Stomach (tissue), 9 donors: Measurements from ENCODE around the gene ANKRD31. TPM values are rescaled to one million over a fixed set of nuclear protein-coding genes. Genes with fewer than 3 reads are reported as not detected.
"Not testable (repeated sequence)": the region's sequence is repeated elsewhere in the genome, so short reads cannot be mapped to it uniquely, and the experiment has no call there.

Experiments
- DNase-seq, 2 donors: peaks; one replicate each; pipeline versions ENCODE4 v3.0.0 to v3.0.0-alpha.2; 2013 to 2019
- H3K27ac ChIP-seq, 5 donors: fragments of 200-600 bp in 4 of 5; sonication (generic) in 4 of 5; one replicate each; pipeline ENCODE4 v1.5.1; 2013 to 2019; ENCODE audit warnings: mild to moderate bottlenecking in 1 of 5, moderate library complexity in 1 of 5
- H3K27me3 ChIP-seq, 3 donors: fragments of 200-600 bp; sonication (generic); one replicate each; pipeline ENCODE4 v1.5.1; 2017 to 2019; ENCODE audit warnings: mixed run types in 1 of 3
- H3K36me3 ChIP-seq, 4 donors: fragments of 200-600 bp; sonication (generic); 1 replicate in 3 of 4; 2 replicates in 1 of 4; pipeline ENCODE4 v1.5.1; 2016 to 2019
- H3K4me1 ChIP-seq, 4 donors: fragments of 200-600 bp; sonication (generic); one replicate each; pipeline ENCODE4 v1.5.1; 2016 to 2019
- H3K4me3 ChIP-seq, 4 donors: fragments of 200-600 bp; sonication (generic) in 3 of 4; one replicate each; pipeline ENCODE4 v1.5.1; 2016 to 2019; ENCODE audit warnings: mild to moderate bottlenecking in 1 of 4
- H3K9me3 ChIP-seq, 4 donors: fragments of 200-600 bp; sonication (generic); one replicate each; pipeline ENCODE4 v1.5.1; 2016 to 2019
- CTCF ChIP-seq, 7 experiments: fragments of 450-650 bp in 4 of 7; fragments of 200-600 bp in 3 of 7; sonication (generic) in 3 of 7; IDR thresholded peaks; one replicate each; pipeline ENCODE4 v1.5.1; 2016 to 2019; ENCODE audit warnings: antibody characterized with exemption in 7 of 7, control low read depth in 2 of 7, mild to moderate bottlenecking in 1 of 7
- EP300 ChIP-seq: sonication (generic); formaldehyde crosslinking; IDR thresholded peaks from one replicate; pipeline ENCODE4 v1.6.1; 2017; ENCODE audit warnings: antibody characterized with exemption
- POLR2A ChIP-seq, 4 donors: fragments of 450-650 bp; IDR thresholded peaks; one replicate each; pipeline ENCODE4 v1.6.1; 2016; ENCODE audit warnings: antibody characterized with exemption in 4 of 4, control low read depth in 2 of 4, mild to moderate bottlenecking in 1 of 4, moderate library complexity in 1 of 4
- POLR2AphosphoS5 ChIP-seq, 3 donors: sonication (generic); formaldehyde crosslinking; IDR thresholded peaks; one replicate each; pipeline ENCODE4 v1.6.1; 2016; ENCODE audit warnings: antibody characterized with exemption in 3 of 3
- WGBS, 5 donors: extraction: QIAGEN DNeasy Blood & Tissue Kit in 3 of 5; methylation state at CpG; one replicate each; pipeline versions ENCODE4 v1.1.5 to v1.1.7; 2013 to 2018; 5-methylcytosine and 5-hydroxymethylcytosine counted together
- intact Hi-C: fragments of 100-400 bp; cut with DNase I; formaldehyde crosslinking; loops from one replicate; pipeline ENCODE4 v1.15.1; 2023; ENCODE audit warnings: low total_unique reads
- polyA plus RNA-seq, 3 donors: library from polyadenylated mRNA; stranded (reverse); fragments of 200-250 nt; gene quantifications; one replicate each; pipeline ENCODE4 v1.2.3, GENCODE V29; 2013
- total RNA-seq, 5 donors: library from RNA; depleted of rRNA; stranded (reverse); fragments of >200 nt; gene quantifications; one replicate each; pipeline versions ENCODE4 v1.1.0 to v1.2.3, GENCODE V29; 2014 to 2016
- donor health status: healthy with polysubstance abuse.
- donor health status: Bipolar disorder and iron deficiency.
- donor health status: healthy.

The ANKRD31 gene
- total and polyA plus RNA-seq, 8 donors: 0.08 to 1.1 (median 0.14) TPM; not detected in 5

DNA sequence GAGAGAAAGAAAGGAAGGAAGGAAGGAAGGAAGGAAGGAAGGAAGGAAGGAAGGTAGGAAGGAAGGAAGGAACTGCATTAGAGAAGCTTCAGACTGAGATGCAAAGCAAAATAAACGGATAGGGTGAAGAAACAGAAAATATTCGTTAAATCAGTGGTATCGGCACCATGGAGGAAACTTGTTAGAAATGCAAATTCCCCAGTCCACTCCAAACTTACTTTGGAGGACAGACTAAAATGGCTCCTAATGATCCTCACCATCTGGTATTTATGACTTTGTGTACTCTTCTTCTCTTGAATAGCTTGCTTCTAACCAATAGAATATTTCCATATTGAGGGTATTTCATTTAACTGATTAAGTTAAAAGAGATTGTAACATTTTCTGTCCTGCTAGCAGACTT, 96.4 kb downstream of the ANKRD31 start:
- no peaks in the 10 kb centered on the region for H3K27me3 ChIP-seq
- peaks cover 0 to 4% (median 0%) of the 10 kb centered on the region in 4 donors for H3K9me3 ChIP-seq
- no peak overlapping the region for H3K4me3 ChIP-seq
- H3K4me1 ChIP-seq: no peaks in the 10 kb centered on the region
- H3K36me3 ChIP-seq: no peaks in the 10 kb centered on the region
- intact Hi-C loops: no loop called here
- no peak for TF ChIP-seq EP300
- no peak for TF ChIP-seq POLR2A (IDR thresholded peaks at IDR 0.05)
- no peak for TF ChIP-seq CTCF (IDR thresholded peaks at IDR 0.05)
- TF ChIP-seq POLR2AphosphoS5 (IDR thresholded peaks at IDR 0.05): no peak
- H3K27ac ChIP-seq: no peak overlapping the region
- DNase-seq: no peak
- WGBS, 5 donors: 91 to 96% (median 94%) methylated on average over 3 of the region's 3 CpGs

GRCh38 chr5:75138689-75139088, 98.0 kb downstream of the ANKRD31 start:
- DNase-seq: no peak
- TF ChIP-seq POLR2AphosphoS5 (IDR thresholded peaks at IDR 0.05) (no peak), CTCF (IDR thresholded peaks at IDR 0.05) (no peak), POLR2A (IDR thresholded peaks at IDR 0.05) (no peak), EP300 (no peak)
- Histone ChIP-seq H3K4me1 (no peaks in the 10 kb centered on the region), H3K27me3 (no peaks in the 10 kb centered on the region), H3K9me3 (peaks cover 0 to 4% (median 0%) of the 10 kb centered on the region in 4 donors), H3K36me3 (no peaks in the 10 kb centered on the region), H3K27ac (no peak overlapping the region), H3K4me3 (no peak overlapping the region)
- intact Hi-C loops: no loop called here

DNA sequence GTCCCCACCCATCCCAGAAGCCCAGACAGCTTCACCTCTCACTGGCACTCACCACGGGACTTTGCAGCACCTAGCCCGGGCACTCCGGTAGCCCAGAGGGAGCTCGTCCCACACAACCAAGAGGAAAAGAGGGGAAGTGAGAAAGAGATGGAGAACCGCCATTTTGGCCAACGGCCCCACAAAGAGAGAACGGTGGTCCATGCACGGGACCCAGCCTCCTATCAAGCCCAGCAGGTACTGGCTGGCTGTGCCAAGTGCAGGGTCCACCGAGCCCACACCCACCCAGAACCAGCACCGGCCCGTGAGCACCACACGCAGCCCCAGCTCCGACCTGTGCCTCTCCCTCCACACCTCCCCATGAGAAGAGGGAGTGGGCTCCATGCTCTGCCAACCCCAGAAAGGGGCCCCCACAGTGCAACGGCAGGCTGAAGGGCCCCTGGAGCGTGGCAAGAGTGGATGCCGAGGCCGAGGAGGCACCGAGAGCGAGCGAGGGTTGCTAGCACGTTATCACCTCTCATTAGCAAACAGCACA, 105.8 kb downstream of the ANKRD31 start:
- no peaks in the 10 kb centered on the region for H3K36me3 ChIP-seq
- no peaks in the 10 kb centered on the region for H3K4me1 ChIP-seq
- H3K4me3 ChIP-seq: no peak overlapping the region
- H3K9me3 ChIP-seq: peaks cover 0 to 16% (median 5%) of the 10 kb centered on the region in 4 donors
- WGBS, 5 donors: 90 to 97% (median 95%) methylated on average over 16 to 21 of the region's 21 CpGs
- intact Hi-C loops: no loop called here
- H3K27me3 ChIP-seq: no peaks in the 10 kb centered on the region
- no peak for DNase-seq
- no peak for TF ChIP-seq POLR2AphosphoS5 (IDR thresholded peaks at IDR 0.05)
- no peak for TF ChIP-seq POLR2A (IDR thresholded peaks at IDR 0.05)
- TF ChIP-seq EP300: no peak
- no peak for TF ChIP-seq CTCF (IDR thresholded peaks at IDR 0.05)
- no peak overlapping the region for H3K27ac ChIP-seq

DNA sequence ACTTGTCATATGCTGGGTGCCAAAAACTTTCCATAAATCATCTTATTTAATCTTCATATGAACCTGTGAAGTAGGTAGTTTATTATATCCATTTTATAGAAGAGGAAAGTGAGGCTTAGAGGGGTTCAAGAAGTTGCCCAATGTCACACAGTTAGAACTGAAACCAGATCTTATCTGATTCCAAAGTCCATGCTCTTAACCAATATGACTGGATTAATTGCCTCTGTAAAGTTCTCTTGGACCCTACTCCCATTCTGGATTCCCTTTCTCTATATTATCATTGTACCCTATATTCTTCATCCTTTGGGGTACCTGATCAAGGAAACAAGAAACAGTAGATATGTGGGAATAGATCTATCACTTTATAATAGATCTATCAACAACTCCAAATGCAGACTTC, 119.8 kb downstream of the ANKRD31 start:
- Histone ChIP-seq H3K4me3 (no peak overlapping the region), H3K9me3 (no peaks in the 10 kb centered on the region), H3K27ac (no peak overlapping the region), H3K27me3 (no peaks in the 10 kb centered on the region), H3K36me3 (no peaks in the 10 kb centered on the region), H3K4me1 (no peaks in the 10 kb centered on the region)
- intact Hi-C loops: no loop called here
- TF ChIP-seq POLR2A (IDR thresholded peaks at IDR 0.05) (no peak), EP300 (no peak), CTCF (IDR thresholded peaks at IDR 0.05) (no peak), POLR2AphosphoS5 (IDR thresholded peaks at IDR 0.05) (no peak)
- DNase-seq: no peak

DNA sequence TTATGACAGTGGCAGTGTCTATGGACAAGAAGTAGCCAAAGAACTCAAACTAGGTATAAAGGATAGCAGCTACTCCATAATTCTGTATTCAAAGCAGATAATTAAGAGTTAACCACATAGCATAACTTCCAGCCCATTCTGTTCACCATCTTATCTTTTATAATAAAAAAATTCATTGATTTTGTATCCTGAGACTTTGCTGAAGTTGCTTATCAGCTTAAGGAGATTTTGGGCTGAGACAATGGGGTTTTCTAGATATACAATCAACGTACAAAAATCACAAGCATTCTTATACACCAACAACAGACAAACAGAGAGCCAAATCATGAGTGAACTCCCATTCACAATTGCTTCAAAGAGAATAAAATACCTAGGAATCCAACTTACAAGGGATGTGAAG, 122.4 kb downstream of the ANKRD31 start:
- H3K4me3 ChIP-seq, H3K27ac ChIP-seq, H3K9me3 ChIP-seq, H3K36me3 ChIP-seq, DNase-seq, H3K27me3 ChIP-seq, H3K4me1 ChIP-seq, intact Hi-C loops: not testable (repeated sequence)
- 41 to 75% (median 48%) methylated on average over 1 of the region's 1 CpG for WGBS, 5 donors
